Kidney (tissue), 14 donors: ENCODE data around the gene LONP1. TPM values are rescaled to one million over a fixed set of nuclear protein-coding genes. Genes with fewer than 3 reads are reported as not detected.
A peak's percentile ranks its signal among the peaks of the same experiment; 100 is the strongest.

ENCODE experiments used
- DNase-seq, 5 donors: peaks; one replicate each; pipeline ENCODE4 v3.0.0-alpha.2; 2013 to 2020
- FAIRE-seq: peaks from 2 replicates; lab custom pipeline; 2012; peaks lifted over from hg19 to GRCh38; lab: Jason Lieb, UNC
- H3K27ac ChIP-seq, 2 donors: one replicate each; pipeline ENCODE4 v1.7.0; 2013; ENCODE audit warnings: low read depth in 2 of 2, low read length in 2 of 2, inconsistent platforms in 1 of 2
- H3K27me3 ChIP-seq: one replicate; pipeline ENCODE4 v1.7.1; 2013; ENCODE audit warnings: low read length, inconsistent platforms; ENCODE audit not compliant: control insufficient read depth, insufficient read depth
- H3K36me3 ChIP-seq, 3 donors: one replicate each; pipeline versions ENCODE4 v1.7.0 to v1.7.1; 2013; ENCODE audit warnings: low read length in 3 of 3, control low read depth in 1 of 3, inconsistent platforms in 1 of 3; ENCODE audit not compliant: insufficient read depth in 3 of 3, control insufficient read depth in 2 of 3
- H3K4me1 ChIP-seq, 3 donors: one replicate each; pipeline versions ENCODE4 v1.7.0 to v1.7.1; 2013; ENCODE audit warnings: low read length in 3 of 3, inconsistent platforms in 1 of 3, low read depth in 1 of 3; ENCODE audit not compliant: control insufficient read depth in 2 of 3, insufficient read depth in 2 of 3
- H3K4me3 ChIP-seq, 3 donors: one replicate each; pipeline versions ENCODE4 v1.7.0 to v1.8.1; 2013; ENCODE audit warnings: low read length in 3 of 3, control low read depth in 1 of 3, inconsistent platforms in 1 of 3
- H3K9ac ChIP-seq, 3 donors: one replicate each; pipeline versions ENCODE4 v1.7.0 to v1.7.1; 2013; ENCODE audit warnings: low read length in 3 of 3, control low read depth in 1 of 3, inconsistent platforms in 1 of 3
- H3K9me3 ChIP-seq, 3 donors: one replicate each; pipeline versions ENCODE4 v1.7.0 to v1.7.1; 2013; ENCODE audit warnings: low read length in 3 of 3, control low read depth in 1 of 3, inconsistent platforms in 1 of 3; ENCODE audit not compliant: control insufficient read depth in 2 of 3, insufficient read depth in 1 of 3
- intact Hi-C: fragments of 100-400 bp; cut with DNase I; formaldehyde crosslinking; loops from one replicate; pipeline ENCODE4 v1.11.1; 2022
- polyA plus RNA-seq: library from polyadenylated mRNA; stranded (reverse); fragments of 350-450 nt; fragmentation: Illumina TruSeq; extraction: RNeasy Lipid Tissue Mini Kit (QIAGEN cat#74804); gene quantifications from one replicate; pipeline ENCODE4 v1.2.3, GENCODE V29; 2014; ENCODE audit warnings: low read depth, low replicate concordance; ENCODE audit not compliant: insufficient read depth
- total RNA-seq: library from RNA; stranded (reverse); fragmentation: NEBNext Ultra II Directional; extraction: Animal tissue kit (Norgen Biotek cat#: 25700); gene quantifications from one replicate; pipeline ENCODE4 v1.2.1, GENCODE V29; 2021
- TF ChIP-seq, protein P1 (sequence below): IDR thresholded peaks from 3 replicates; pipeline ENCODE4 v1.5.1; 2012; ENCODE audit warnings: mild to moderate bottlenecking, moderate library complexity, borderline replicate concordance; ENCODE audit not compliant: insufficient read depth; ENCODE audit errors: extremely low read depth
- donor health status: control.
- donor health status: control.
- donor health status: control.
- donor health status: control.
- donor health status: control.
- donor health status: DM: yes; HTN: yes; CAD: no.
- donor health status: Normal renal cell carcinoma (clear cell type).

The LONP1 gene
- total and polyA plus RNA-seq, 2 donors from 2014 or later = 67.1 to 71.5 TPM

DNA sequence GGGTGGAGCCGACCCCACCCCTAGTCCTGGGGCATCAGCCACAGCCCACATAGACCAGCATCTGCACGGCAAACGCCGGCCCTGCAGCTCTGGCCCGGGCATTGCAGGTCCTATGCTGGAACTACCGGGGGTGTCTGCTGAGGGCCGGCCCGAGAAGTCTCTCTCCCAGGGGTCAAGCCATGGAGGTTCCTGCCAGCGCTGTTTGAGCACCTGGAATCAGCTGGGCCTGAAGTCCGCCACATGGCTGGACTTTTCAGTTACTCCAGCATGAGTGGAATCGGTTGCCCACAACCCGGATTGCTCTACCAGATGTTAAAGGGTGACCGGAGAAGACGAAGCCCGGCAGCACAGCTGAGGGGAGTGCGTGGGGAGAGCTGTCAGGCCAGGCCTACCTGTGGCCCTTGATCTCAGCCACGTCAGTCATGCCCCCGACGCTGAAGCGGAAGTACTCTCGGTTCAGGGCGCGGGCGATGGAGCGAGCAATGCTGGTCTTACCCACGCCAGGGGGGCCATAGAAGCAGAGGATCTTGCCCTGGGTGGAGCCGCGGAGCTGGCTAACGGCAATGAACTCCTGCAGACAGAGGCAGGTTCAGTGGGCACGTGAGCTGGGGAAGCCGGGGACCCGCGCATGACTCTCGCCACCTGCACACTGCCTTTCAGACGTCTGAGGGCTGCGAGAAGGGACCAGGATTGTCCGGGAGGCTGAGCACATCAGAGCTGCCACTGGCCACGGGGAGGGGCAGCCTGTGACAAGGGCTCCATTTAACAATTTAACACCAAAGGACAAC lies 21.1 kb downstream of the LONP1 start:
- Histone ChIP-seq H3K36me3 (peaks cover 0 to 14% (median 9%) of the 10 kb centered on the region in 3 donors), H3K4me3 (no peak overlapping the region), H3K9ac (no peak overlapping the region), H3K4me1 (no peaks in the 10 kb centered on the region), H3K9me3 (no peaks in the 10 kb centered on the region), H3K27me3 (no peaks in the 10 kb centered on the region), H3K27ac (no peak overlapping the region)
- no peak for FAIRE-seq
- TF ChIP-seq, protein P1, sequence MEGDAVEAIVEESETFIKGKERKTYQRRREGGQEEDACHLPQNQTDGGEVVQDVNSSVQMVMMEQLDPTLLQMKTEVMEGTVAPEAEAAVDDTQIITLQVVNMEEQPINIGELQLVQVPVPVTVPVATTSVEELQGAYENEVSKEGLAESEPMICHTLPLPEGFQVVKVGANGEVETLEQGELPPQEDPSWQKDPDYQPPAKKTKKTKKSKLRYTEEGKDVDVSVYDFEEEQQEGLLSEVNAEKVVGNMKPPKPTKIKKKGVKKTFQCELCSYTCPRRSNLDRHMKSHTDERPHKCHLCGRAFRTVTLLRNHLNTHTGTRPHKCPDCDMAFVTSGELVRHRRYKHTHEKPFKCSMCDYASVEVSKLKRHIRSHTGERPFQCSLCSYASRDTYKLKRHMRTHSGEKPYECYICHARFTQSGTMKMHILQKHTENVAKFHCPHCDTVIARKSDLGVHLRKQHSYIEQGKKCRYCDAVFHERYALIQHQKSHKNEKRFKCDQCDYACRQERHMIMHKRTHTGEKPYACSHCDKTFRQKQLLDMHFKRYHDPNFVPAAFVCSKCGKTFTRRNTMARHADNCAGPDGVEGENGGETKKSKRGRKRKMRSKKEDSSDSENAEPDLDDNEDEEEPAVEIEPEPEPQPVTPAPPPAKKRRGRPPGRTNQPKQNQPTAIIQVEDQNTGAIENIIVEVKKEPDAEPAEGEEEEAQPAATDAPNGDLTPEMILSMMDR = no peak
- intact Hi-C loops = no loop called here
- peak in 1 of 5 donors; percentile 40 for DNase-seq

GRCh38 chr19:5697890-5698634 lies 21.9 kb downstream of the LONP1 start:
- no peak overlapping the region for H3K4me3 ChIP-seq
- peaks cover 0 to 16% (median 8%) of the 10 kb centered on the region in 3 donors for H3K36me3 ChIP-seq
- no peak overlapping the region for H3K27ac ChIP-seq
- H3K9me3 ChIP-seq = no peaks in the 10 kb centered on the region
- FAIRE-seq = no peak
- H3K4me1 ChIP-seq = no peaks in the 10 kb centered on the region
- TF ChIP-seq, protein P1 = no peak
- DNase-seq = peak in 1 of 5 donors; percentile 47
- H3K9ac ChIP-seq = no peak overlapping the region
- intact Hi-C loops = no loop called here
- no peaks in the 10 kb centered on the region for H3K27me3 ChIP-seq

DNA sequence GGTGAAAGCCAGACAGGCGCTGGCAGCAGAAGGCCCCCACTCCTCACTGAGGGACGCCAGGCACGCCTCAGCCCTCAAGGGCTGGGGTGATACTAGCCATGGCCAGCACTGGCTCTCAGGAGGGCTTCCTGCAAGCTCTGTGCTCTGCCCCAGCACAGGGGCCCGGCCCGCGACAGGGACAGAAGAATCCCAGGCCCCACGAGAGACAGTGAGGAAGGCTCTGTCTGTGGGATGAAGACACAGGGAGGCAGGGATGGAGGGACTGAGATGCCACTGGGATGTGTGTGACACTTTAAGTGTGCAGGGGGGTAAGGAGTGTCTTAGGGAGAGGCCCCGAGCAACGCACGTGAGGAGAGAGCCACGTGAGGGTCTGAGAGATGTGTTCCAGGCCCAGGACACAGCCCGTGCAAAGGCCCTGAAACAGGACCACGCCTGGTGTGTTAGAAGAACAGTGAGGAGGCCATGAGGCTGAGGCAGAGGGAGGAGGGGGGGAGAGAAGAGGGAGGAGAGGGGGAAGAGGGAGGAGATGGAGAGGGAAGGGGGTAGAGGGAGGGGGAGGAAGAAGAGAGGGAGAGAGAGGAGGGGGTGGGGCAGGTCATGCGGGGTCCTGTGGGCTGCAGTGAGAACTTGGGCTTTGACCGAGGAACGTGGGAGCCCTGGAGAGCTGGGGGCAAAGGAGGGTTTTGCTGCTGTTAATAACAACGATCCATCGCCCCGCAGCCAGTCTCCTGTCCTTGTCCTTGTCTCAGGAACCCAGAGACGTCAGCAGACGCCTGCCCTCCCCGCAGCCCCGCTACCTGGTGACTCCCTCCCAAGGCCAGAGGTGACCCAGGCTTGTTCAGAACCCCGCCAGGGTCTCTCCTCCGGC lies 22.7 kb downstream of the LONP1 start:
- Histone ChIP-seq H3K36me3 (peaks cover 2 to 23% (median 12%) of the 10 kb centered on the region in 3 donors), H3K9me3 (no peaks in the 10 kb centered on the region), H3K9ac (no peak overlapping the region), H3K27ac (no peak overlapping the region), H3K4me3 (no peak overlapping the region), H3K4me1 (peaks cover 0 to 3% (median 0%) of the 10 kb centered on the region in 3 donors), H3K27me3 (no peaks in the 10 kb centered on the region)
- DNase-seq (no peak), FAIRE-seq (no peak)
- TF ChIP-seq, protein P1 = no peak
- intact Hi-C loops = no loop called here
